NT2/D1 (cell line): Measurements from ENCODE around the gene PDE6B.
"Not testable (repeated sequence)": the region's sequence is repeated elsewhere in the genome, so short reads cannot be mapped to it uniquely, and the experiment has no call there.

Experiments used
- DNase-seq: peaks from one replicate; pipeline ENCODE4 v3.0.0-alpha.2; 2011; ENCODE audit warnings: low read depth, low spot score
- H3K27me3 ChIP-seq: 2 replicates; pipeline ENCODE4 v1.6.0; 2011; ENCODE audit warnings: mild to moderate bottlenecking; ENCODE audit not compliant: insufficient read length, insufficient read depth
- H3K36me3 ChIP-seq: 2 replicates; pipeline ENCODE4 v1.6.1; 2011; ENCODE audit warnings: mild to moderate bottlenecking, low read length, mixed read lengths; ENCODE audit not compliant: insufficient read depth, insufficient read length
- H3K4me1 ChIP-seq: 2 replicates; pipeline ENCODE4 v1.5.1; 2011; ENCODE audit not compliant: insufficient read depth, insufficient read length
- H3K4me3 ChIP-seq: 2 replicates; pipeline ENCODE4 v1.5.1; 2011; ENCODE audit warnings: low read depth; ENCODE audit not compliant: insufficient read length
- H3K9ac ChIP-seq: 2 replicates; pipeline ENCODE4 v1.6.0; 2011; ENCODE audit warnings: low read depth; ENCODE audit not compliant: insufficient read length
- H3K9me3 ChIP-seq: 2 replicates; pipeline ENCODE4 v1.5.1; 2011; ENCODE audit warnings: mild to moderate bottlenecking, low read length; ENCODE audit not compliant: insufficient read depth
- SUZ12 ChIP-seq: IDR thresholded peaks from 2 replicates; pipeline ENCODE4 v1.6.1; 2011; ENCODE audit not compliant: insufficient read length, insufficient read depth; ENCODE audit errors: extremely low read depth
- YY1 ChIP-seq: IDR thresholded peaks from 2 replicates; pipeline ENCODE4 v1.6.1; 2011; ENCODE audit not compliant: insufficient read length, insufficient read depth
- ZNF274 ChIP-seq: IDR thresholded peaks from 2 replicates; pipeline ENCODE4 v1.6.1; 2011; ENCODE audit warnings: mild to moderate bottlenecking, low read depth, low read length

The PDE6B gene

GRCh38 chr4:630656-631055 lies 5.3 kb downstream of the PDE6B start:
- no peak overlapping the region for H3K9ac ChIP-seq
- peaks cover 33% of the 10 kb centered on the region for H3K4me1 ChIP-seq
- TF ChIP-seq SUZ12, result no peak
- TF ChIP-seq YY1, result no peak
- no peak for TF ChIP-seq ZNF274
- peaks cover 15% of the 10 kb centered on the region; the same call in 1 of the 2 replicates for H3K9me3 ChIP-seq
- no peak for DNase-seq
- H3K4me3 ChIP-seq, result no peak overlapping the region
- H3K36me3 ChIP-seq, result no peaks in the 10 kb centered on the region
- no peaks in the 10 kb centered on the region for H3K27me3 ChIP-seq

GRCh38 chr4:632196-632790 lies 6.9 kb downstream of the PDE6B start:
- Histone ChIP-seq H3K27me3 (no peaks in the 10 kb centered on the region), H3K9me3 (peaks cover 15% of the 10 kb centered on the region; the same call in 1 of the 2 replicates), H3K4me3 (no peak overlapping the region), H3K9ac (no peak overlapping the region), H3K36me3 (no peaks in the 10 kb centered on the region), H3K4me1 (peaks cover 20% of the 10 kb centered on the region)
- TF ChIP-seq YY1, result no peak
- no peak for TF ChIP-seq SUZ12
- no peak for TF ChIP-seq ZNF274
- DNase-seq, result no peak

GRCh38 chr4:632926-633325 lies 7.6 kb downstream of the PDE6B start:
- TF ChIP-seq ZNF274 (no peak), SUZ12 (no peak), YY1 (no peak)
- no peak overlapping the region for H3K4me3 ChIP-seq
- no peaks in the 10 kb centered on the region for H3K36me3 ChIP-seq
- no peaks in the 10 kb centered on the region for H3K27me3 ChIP-seq
- no peak overlapping the region for H3K9ac ChIP-seq
- H3K4me1 ChIP-seq, result peaks cover 24% of the 10 kb centered on the region
- DNase-seq, result no peak
- H3K9me3 ChIP-seq, result peaks cover 15% of the 10 kb centered on the region; the same call in 1 of the 2 replicates

- H3K4me1 ChIP-seq, result peaks cover 24% of the 10 kb centered on the region
- no peak for DNase-seq
- H3K36me3 ChIP-seq, result no peaks in the 10 kb centered on the region
- no peak for TF ChIP-seq YY1
- TF ChIP-seq SUZ12, result no peak
- TF ChIP-seq ZNF274, result no peak
- H3K4me3 ChIP-seq, result no peak overlapping the region
- H3K27me3 ChIP-seq, result no peaks in the 10 kb centered on the region
- no peak overlapping the region for H3K9ac ChIP-seq
- H3K9me3 ChIP-seq, result peaks cover 15% of the 10 kb centered on the region; the same call in 1 of the 2 replicates
Measured at GRCh38 chr4:633406-633805, 8.0 kb downstream of the PDE6B start.

- Histone ChIP-seq H3K36me3 (no peaks in the 10 kb centered on the region), H3K9ac (no peak overlapping the region), H3K9me3 (peaks cover 15% of the 10 kb centered on the region; the same call in 1 of the 2 replicates), H3K4me3 (no peak overlapping the region), H3K4me1 (peaks cover 20% of the 10 kb centered on the region), H3K27me3 (no peaks in the 10 kb centered on the region)
- DNase-seq, result no peak
- TF ChIP-seq SUZ12 (no peak), YY1 (no peak), ZNF274 (no peak)
Measured at GRCh38 chr4:633976-634598, 8.7 kb downstream of the PDE6B start.

- H3K9ac ChIP-seq, result no peak overlapping the region
- peaks cover 15% of the 10 kb centered on the region; the same call in 1 of the 2 replicates for H3K9me3 ChIP-seq
- no peak for TF ChIP-seq SUZ12
- TF ChIP-seq YY1, result no peak
- TF ChIP-seq ZNF274, result no peak
- no peak for DNase-seq
- H3K36me3 ChIP-seq, result no peaks in the 10 kb centered on the region
- peaks cover 18% of the 10 kb centered on the region for H3K4me1 ChIP-seq
- no peak overlapping the region for H3K4me3 ChIP-seq
- no peaks in the 10 kb centered on the region for H3K27me3 ChIP-seq
Measured at GRCh38 chr4:634599-634985, 9.2 kb downstream of the PDE6B start.

- not testable (repeated sequence) for H3K36me3 ChIP-seq, H3K9ac ChIP-seq, H3K4me3 ChIP-seq, DNase-seq, H3K27me3 ChIP-seq
- H3K9me3 ChIP-seq, result peaks cover 15% of the 10 kb centered on the region; the same call in 1 of the 2 replicates
- H3K4me1 ChIP-seq, result peaks cover 15% of the 10 kb centered on the region
Measured at GRCh38 chr4:635066-635835, 9.9 kb downstream of the PDE6B start.
